ENCODE results near the gene PLOD3.

DNA sequence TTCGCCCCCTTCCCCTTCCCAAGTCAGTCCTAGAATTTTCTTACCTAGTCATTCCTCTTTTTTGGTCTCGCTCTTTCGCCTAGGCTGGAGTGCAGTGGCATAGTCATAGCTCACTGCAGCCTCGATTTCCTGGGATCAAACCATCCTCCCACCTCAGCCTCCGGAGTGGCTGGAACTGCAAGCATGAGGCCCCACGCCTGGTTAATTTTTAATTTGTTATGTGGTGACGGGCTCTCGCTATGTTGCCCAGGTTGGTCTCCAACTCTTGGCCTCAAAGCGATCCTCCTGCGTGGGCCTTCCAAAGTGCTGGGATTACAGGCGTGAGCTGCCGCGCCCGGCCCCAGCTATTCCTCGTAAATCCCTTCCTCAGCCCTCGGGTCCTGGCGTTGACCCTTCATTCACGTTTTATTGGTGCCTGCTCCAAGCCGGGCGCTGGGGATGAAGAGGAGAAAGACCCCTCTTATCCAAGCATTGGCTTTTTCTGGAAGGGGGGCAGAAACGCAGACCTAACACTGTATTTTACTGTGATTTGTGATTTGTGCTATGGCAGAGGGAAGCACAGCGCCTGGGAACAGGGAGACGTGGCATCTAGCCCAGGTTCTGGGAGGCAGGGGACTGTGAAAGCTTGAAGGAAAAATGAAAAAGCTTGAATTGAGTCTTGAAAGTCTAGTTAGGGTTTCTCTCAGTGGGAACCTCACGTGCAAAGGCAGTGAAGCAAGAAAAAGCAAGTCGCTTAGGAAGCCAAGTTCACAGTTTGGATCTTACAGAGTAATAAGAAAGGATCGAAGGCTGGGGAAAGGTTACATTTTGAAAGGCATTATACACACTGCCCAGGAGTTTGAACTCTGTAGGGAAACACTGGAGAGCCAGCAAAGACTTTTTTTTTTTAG is 1.1 kb upstream of the PLOD3 start:
- TF ChIP-seq, protein P1, sequence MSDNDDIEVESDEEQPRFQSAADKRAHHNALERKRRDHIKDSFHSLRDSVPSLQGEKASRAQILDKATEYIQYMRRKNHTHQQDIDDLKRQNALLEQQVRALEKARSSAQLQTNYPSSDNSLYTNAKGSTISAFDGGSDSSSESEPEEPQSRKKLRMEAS (IDR thresholded peaks at IDR 0.05; ENCODE audit: low read depth, low read length) = no peak
- TF ChIP-seq, protein P2, sequence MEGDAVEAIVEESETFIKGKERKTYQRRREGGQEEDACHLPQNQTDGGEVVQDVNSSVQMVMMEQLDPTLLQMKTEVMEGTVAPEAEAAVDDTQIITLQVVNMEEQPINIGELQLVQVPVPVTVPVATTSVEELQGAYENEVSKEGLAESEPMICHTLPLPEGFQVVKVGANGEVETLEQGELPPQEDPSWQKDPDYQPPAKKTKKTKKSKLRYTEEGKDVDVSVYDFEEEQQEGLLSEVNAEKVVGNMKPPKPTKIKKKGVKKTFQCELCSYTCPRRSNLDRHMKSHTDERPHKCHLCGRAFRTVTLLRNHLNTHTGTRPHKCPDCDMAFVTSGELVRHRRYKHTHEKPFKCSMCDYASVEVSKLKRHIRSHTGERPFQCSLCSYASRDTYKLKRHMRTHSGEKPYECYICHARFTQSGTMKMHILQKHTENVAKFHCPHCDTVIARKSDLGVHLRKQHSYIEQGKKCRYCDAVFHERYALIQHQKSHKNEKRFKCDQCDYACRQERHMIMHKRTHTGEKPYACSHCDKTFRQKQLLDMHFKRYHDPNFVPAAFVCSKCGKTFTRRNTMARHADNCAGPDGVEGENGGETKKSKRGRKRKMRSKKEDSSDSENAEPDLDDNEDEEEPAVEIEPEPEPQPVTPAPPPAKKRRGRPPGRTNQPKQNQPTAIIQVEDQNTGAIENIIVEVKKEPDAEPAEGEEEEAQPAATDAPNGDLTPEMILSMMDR (IDR thresholded peaks at IDR 0.05; ENCODE audit: low read depth, low read length) = no peak
